Stimulated activated CD8-positive, alpha-beta memory T cell treated with anti-CD3 and anti-CD28 coated beads, Interleukin-2, amount 100 ng/mL, for 1 hour (primary cell): Measurements from ENCODE around the gene SH3TC1.
A peak's percentile ranks its signal among the peaks of the same experiment; 100 is the strongest.

Experiments
- DNase-seq, 2 donors: peaks; one replicate each; pipeline ENCODE4 v3.0.0-alpha.2; 2020; ENCODE audit warnings: low read depth in 2 of 2

SH3TC1 gene

DNA sequence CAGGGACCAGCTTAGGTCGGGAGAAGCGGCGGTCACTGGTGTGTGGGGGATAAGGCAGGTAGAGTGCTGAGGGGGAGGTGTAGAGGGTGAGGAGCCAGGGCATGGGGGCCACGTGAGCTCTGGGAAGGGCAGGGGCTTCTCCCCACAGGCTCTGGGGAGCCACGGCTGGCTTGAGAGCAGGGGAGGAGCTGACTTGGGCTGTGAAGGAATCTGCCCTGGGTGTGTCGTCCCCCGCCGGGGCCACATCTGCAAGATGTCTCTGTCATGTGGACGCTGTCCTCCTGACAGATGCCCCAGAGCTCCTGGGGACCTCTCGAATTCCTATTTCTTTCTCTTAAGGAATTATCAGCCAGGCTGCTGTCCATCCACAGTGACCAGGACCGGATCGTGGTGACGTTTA lies 15.0 kb downstream of the SH3TC1 start:
- DNase-seq = no peak

DNA sequence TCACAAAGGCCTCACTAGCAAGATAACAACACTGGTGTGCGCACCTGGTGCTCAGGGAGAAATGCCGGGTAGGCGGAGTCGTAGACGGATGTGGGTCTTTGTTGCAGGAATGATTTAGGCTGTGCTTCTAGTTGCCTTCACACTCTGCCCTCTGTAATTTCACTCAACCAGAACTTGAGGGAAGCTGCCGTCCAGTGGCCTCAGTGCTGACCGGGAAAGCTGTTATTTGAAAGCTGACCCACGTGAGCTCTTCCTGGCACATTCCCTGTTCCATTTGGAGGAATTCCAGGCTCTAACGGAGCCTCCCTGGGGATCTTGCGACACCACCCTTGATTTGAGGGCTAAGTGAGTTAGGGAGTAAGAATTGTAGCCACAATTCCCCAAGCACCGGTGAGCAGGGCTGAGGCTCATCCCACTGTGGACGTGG lies 15.9 kb downstream of the SH3TC1 start:
- DNase-seq = no peak

DNA sequence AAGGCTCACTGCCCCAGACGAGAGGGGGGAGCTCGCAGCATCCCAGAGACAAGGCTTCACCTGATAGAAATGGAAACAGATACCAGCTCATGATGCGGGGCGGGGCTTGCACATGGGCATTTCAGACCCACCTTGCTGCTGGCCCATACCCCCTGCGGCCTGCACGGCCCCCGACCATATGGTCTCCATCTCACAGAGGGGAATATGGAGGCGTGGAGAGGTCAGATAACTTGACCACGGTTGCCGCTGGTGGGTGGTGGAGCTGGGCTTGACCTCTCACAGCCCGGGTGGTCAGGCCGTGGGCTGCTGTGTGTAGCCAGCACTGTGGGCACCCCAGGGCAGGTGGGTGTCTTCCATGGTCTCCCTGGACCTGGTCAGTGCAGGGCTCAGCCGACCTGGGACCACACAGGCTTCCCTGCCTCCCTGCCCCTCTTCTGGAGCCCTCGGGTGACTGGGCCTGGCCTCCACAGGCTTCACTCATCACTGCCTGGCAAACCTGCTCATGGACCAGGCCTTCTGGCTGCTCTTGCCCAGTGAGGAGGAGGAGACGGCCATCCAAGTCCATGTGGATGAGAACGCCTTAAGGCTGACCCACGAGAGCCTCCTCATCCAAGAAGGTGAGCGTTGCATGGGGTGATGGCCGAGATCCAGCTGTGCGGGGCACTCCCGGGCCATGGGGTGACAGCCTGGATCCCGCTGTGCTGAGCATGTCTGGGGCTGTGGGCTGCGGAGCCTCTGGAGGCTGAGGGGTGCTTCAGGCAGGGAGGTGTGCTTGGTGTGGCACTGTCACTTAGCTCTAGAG lies 16.8 kb downstream of the SH3TC1 start:
- no peak for DNase-seq

DNA sequence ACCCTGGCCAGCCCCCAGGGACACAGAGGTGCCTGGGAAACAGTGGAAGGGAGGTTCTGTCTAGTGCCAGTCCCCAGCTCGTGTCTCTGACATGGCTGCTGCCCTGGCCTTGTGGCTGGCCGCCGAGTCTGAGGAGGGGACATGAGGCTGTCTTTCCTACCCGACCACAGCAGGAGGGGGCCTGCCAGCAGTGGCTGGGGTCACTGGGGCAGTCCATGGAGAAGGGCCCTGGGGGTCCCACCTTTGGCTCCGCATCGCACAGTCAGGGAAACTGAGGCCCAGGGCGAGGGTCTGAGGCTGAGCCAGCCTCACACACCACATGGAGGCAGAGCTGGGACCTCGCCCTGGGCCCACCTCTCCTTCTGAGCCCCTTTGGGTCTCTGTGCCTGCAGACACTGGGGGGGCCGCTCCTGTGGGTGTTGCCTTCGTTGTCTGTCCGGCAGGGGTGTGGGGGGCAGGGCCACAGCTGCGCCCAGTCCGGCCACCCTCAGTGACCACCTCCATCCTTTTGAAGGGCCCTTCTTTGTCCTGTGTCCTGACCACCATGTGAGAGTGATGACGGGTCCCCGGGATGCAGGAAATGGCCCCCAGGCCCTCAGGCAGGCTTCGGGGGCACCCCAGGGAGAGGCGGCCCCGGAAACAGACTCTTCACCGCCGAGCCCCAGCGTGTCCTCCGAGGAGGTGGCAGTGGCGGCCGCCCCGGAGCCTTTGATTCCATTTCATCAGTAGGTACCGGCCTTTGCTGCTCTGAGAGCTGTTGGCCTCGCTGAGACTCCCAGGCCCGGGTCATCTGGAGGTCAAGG lies 17.6 kb downstream of the SH3TC1 start:
- no peak for DNase-seq

DNA sequence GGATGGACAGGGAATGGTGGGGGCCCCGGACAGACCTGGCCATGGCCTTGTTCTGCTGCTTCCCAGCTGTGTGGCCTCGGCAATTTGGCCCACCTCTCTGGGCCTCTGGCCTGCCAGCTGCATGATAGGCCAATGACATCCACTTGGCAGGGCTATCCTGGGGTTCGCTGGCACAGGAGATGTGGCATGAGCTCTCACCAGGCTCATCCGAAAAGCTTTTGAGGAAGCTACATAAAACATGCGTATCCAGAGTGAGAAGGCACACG lies 18.1 kb downstream of the SH3TC1 start:
- DNase-seq = no peak

DNA sequence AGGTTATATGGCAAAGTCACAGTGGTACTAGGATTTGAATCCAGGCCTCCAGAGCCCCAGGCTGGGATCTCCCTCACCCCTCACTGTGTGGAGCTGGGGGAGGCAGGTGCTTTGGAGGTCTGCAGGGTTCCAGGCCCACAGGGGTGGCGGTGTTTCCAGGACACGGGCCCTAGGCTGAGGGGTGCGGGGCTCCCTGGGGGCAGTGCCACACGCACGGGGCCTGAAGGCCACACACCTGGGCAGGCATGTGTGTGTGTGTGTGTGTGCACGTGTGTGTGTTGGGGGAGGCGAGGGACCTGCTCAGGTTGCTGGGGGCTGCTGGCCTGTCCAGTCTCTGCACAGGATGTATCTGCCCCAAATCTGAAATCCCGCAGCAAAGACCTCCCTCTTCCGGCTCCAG lies 18.8 kb downstream of the SH3TC1 start:
- DNase-seq = no peak

DNA sequence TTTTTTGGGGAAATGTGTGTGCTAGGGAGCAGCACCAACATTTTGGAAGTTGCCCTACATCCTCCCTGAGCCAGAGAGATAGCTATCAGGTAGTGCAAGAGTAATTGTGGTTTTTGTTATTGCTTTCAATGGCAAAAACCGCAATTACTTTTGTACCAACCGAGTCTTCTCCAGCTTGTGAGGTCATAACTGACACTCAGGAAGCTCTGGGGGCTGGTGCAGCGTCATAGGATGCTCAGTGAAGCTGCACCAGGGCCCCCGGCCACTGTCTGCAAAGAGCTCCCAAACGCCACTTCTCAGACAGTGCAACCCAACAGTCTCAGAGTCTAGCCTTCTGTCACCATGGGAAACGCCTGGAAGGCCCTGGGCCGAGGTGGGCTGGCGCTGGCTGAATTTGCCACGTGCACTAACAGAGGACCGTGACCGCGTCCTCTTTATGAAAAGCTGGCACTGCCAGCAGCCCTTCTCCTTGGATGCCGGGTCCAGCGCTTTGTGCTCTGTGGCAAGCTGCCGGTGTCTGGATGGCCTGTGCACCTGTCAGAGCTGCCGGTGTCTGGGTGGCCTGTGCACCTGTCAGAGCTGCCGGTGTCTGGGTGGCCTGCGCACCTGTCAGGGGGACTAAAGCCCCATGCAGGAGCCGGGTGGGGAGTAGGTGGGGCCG lies 19.4 kb downstream of the SH3TC1 start:
- no peak for DNase-seq

DNA sequence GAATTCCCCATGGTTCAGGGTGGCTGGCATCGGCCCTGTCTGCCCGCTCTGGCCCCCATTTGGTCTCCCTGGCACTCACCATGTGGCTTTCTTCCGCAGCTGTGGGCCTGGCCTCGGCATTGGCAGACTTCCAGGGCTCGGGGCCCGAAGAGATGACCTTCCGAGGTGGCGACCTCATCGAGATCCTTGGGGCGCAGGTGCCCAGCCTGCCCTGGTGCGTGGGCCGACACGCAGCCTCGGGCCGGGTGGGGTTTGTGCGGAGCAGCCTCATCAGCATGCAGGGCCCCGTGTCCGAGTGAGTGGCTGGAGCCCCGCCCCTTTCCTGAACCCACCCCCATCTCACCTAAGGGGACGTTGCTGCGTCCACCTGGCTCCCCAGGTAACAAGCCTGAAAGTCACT lies 20.1 kb downstream of the SH3TC1 start:
- no peak for DNase-seq

DNA sequence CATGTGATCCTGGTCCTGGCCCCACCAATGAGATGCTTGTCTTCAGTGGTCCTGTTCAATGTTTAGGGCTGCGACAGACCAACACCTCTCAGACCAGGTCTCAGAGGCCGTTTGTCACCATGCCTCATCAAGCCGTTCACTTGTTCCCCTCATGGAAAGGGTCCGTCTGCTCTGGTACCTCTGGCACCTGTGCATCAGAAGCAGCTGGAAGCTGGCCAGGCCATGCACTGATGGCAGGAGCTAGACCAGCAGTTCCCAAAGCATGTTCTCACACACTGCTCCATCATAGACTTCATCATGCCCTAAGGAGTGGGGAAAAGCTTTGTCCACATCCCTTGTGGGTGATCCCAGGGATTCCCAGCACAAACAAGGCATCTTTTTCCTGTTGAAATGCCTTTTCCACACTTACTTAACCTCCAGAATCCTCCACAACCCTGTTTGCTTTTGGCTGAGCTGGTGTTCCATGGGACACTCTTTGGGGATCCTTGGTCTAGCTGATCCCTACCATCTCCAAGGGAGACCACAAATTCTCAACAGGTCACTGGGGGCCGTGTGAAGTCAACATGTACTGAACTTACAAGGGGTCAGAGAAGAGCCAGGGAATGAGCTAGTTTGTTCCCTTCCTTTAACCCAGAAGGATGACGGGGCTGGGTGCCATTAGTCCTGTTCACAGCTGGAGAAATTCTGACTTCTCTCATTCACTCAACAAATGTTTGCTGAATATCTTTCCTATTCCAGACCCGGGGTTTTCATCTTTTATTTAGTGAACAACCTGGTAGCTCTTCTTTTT lies 21.8 kb downstream of the SH3TC1 start:
- DNase-seq = no peak

DNA sequence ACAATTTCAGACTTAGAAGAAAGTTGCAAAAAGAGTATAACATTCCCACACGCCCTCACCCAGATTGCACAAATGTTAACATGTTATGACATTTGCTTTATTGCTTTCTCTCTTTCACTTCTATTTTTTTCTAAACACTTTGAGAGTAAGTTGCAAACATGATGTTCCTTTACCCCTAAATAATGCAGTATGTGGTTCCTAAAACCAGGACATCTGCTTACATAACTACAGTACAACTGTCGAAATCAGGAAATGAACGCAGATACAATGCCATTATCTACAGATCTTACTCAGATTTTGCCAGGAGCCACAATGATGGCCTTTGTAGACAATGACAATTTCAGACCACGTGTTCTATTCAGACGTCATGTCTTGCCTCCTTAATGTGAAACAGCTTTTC lies 22.4 kb downstream of the SH3TC1 start:
- no peak for DNase-seq

DNA sequence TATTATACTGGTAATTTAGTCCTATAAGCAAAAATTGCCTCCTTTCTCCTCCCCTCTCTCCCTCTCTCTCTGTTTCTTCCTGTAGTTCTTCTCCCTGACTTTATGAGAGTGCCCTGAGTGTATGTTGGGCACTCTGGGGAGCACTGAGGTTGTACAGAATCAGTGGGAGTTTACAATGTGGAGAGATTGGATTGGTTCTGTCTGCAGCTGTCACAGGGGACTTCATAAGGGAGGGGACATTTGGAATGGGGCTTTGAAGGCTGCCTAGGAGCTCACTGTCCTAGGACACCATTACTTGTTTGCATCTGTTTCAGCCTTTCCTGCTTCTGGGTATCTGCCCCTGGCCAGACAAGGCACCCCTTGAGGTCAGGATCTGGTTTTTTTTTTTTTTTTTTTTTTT lies 22.9 kb downstream of the SH3TC1 start:
- no peak for DNase-seq

DNA sequence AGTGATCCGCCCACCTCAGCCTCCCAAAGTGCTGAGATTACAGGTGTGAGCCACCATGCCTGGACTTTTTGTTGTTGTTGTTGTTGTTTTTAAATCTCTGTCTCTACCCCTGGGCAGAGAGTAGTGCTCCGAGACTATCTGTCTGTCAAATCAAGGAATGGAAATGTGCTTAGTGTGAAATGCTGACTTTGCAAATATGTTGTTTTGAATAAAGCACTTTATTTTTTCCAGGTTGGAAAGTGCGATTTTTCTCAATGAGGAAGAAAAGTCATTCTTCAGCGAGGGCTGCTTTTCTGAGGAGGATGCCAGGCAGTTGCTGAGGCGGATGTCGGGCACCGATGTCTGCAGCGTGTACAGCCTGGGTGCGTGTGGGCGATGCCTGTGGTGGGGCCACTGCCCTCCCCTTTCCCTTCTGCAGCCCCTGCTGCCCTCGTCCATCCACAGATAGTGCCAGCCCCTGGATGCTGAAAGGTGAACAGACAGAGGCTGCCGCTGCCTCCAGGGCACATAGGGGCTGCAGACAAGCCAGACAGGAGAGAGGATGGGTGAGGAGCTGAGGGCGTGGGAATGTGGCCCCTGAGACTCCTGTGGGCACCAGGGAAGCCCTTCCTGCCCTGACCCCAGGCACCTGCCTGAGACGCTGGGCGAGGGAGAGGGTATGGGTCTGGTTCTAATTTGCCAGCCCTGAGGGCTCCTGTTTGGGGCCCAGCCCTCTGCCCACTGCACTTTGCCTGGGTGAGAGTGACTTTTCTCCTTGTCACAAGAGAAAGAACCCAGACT lies 23.7 kb downstream of the SH3TC1 start:
- no peak for DNase-seq

DNA sequence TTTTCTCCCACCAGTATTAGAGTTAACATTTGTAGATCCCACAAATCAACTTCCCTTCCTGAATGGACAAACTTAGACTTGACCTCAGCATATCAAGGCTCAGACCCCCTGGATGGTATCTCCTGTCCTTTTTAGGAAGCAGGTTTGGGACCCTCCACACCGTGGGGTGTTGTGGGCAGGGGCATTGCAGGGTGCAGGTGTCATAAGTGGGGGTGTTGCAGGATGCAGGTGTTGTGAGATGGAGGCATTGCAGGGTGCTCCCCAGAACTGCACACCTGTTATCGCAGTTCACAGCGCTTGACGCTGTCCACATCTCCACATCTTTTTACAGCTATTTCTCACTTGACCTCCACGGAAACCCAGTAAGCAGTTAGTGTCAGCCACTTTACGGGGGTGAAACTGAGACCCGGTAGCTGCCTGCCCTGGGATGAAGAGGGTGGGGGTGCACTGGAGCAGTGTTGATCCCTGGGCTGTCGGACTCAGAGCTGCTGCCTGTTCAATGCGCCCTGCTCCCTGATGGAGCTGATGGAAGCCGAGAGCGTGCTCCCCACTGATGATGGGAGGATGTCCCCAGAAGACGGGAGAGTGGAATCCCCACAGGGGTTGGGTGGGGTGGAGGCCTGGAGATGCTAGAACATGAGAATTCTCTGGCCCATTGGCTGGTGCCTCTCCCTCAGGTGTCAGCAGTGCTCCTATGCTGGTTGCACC lies 25.3 kb downstream of the SH3TC1 start:
- no peak for DNase-seq

DNA sequence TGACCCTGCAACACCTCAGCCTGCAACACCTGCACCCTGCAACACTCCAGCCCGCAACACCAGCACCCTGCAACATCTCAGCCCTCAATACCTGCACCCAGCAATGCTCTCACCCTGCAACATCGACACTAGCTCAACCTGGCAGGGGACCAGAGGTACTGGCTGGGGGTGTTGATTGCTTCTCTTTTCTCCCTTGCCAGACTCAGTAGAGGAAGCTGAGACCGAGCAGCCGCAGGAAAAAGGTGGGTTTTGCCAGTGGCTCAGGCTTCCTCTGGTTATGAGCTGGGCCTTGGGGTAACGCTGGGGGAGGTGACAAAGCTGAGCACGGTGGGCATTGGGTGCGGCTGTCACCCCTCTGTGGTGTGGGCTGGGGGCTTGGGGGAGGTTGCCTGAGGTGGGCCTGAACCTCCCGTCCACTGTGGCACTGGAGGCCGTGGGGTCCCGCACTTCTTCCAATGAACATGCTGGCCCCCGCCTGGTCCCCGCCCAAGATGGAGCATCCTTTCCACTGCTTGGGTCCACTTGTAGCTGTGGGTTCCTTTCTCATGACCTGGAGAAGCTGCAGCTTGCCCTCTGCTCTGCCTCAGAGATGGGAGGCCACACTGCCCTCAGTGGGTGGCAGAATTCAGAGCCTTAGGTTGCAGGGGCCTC lies 26.0 kb downstream of the SH3TC1 start:
- no peak for DNase-seq

DNA sequence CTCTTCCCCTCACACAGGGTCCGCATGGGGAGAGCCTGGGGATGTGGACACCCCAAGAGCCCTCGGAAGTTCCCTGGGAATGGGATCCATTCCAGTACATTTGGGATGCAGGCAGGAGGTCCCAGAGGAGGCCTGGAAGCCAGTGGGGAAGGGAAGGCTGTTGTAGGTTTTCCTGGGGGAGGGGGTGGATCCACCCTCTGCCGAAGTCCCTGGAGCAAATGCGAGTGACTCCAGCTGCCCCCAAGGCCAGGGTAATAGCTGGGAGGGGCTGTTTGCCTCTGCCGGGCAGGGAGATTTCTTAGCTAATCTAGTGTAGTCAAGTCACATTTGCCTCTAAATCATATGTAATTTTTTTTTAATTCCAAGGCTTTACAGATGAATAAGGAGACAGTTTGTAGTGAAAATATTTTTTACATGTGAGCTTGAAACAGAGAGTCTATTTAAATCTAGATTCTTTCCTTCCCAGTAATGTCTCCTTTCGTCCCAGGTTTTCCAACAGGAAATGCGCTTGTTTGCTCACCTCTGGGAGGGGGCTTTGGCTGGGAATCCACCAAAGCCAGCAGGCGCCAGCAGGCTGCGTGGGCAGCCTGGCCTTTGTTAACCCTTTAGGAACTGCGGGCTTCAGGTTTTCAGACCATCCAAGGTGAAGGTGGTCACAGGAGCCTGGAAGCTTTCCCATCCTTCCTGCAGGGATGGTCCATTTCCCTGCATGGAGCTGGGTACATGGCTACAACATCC lies 26.8 kb downstream of the SH3TC1 start:
- no peak for DNase-seq

DNA sequence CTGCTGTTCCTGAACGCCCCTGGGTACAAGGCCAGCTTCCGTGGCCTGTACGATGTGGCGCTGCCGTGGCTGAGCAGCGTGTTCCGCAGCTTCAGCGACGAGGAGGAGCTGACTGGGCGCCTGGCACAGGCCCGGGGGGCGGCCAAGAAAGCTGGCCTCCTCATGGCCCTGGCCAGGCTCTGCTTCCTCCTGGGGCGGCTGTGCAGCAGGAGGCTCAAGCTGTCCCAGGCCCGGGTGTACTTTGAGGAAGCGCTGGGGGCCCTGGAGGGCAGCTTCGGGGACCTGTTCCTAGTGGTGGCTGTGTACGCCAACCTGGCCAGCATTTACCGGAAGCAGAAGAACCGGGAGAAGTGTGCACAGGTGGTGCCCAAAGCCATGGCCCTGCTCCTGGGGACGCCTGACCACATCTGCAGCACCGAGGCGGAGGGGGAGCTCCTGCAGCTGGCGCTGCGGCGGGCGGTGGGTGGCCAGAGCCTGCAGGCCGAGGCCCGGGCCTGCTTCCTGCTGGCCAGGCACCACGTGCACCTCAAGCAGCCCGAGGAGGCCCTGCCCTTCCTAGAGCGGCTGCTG lies 28.2 kb downstream of the SH3TC1 start:
- DNase-seq = no peak

DNA sequence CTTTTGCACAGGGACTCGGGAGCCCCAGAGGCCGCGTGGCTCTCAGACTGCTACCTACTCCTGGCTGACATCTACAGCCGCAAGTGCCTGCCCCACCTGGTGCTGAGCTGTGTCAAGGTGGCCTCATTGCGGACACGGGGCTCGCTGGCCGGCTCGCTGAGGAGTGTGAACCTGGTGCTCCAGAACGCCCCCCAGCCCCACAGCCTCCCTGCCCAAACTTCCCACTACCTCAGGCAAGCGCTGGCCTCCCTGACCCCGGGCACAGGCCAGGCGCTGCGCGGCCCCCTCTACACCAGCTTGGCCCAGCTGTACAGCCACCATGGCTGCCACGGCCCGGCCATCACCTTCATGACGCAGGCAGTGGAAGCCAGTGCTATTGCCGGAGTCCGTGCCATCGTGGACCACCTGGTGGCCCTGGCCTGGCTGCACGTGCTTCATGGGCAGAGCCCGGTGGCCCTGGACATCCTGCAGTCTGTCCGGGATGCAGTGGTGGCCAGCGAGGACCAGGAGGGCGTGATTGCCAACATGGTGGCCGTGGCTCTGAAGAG lies 28.8 kb downstream of the SH3TC1 start:
- DNase-seq = no peak

DNA sequence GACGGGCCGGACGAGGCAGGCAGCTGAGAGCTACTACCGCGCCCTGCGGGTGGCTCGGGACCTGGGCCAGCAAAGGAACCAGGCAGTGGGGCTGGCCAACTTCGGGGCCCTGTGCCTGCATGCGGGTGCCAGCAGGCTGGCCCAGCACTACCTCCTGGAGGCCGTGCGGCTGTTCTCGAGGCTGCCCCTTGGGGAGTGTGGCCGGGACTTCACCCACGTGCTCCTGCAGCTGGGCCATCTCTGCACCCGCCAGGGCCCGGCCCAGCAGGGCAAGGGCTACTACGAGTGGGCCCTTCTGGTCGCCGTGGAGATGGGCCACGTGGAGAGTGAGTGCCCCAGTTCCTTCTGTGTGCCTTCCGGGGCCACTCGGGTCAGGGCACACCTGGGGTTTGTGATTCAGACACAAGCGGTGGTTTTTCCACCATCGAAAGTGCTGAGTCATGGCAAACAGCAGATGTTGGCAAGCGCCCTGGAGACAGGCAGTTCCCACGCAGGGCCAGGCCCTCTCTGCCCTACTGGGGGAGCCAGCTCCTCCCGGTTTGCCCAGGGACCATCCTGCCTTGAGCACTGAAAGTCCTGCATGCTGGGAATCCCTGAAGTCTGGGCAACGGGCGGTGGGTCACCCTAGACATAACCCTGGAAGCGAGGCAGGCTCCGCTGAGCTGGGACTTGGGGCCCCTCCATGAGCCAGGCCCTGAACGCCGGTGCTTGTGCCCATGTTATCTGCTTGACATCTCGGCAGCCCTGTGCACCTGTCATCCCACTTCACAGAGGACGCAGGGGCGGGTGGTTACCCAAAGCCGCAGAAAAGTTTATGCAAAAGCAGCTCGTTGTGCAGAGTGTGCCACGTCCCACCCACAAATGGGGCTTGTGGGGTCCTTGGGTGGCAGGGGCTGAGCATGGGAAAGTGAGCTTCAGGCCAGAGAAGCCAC lies 29.5 kb downstream of the SH3TC1 start:
- DNase-seq = peak; percentile 7 to 46
